Measurements from ENCODE around the gene EVA1C. TPM values are rescaled to one million over a fixed set of nuclear protein-coding genes. Genes with fewer than 3 reads are reported as not detected.
"Not testable (repeated sequence)": the region's sequence is repeated elsewhere in the genome, so short reads cannot be mapped to it uniquely, and the experiment has no call there.

EVA1C gene
- total RNA-seq, 2 experiments from 2014 or later = 11.5 to 13.4 TPM

GRCh38 chr21:32450881-32451701 lies 38.6 kb downstream of the EVA1C start:
- POLR2A ChIA-PET = not testable (repeated sequence)
- CTCF ChIA-PET = interaction anchor here (0.9 kb wide), 1 partner anchor 49 kb away, joined by 3 read pairs; no protein-coding TSS in a partner anchor

GRCh38 chr21:32452191-32452590 lies 39.7 kb downstream of the EVA1C start:
- POLR2A ChIA-PET, CTCF ChIA-PET: not testable (repeated sequence)

- CTCF ChIA-PET = no interaction called here
- POLR2A ChIA-PET = no interaction called here
These were observed 40.1 kb downstream of the EVA1C start for GRCh38 chr21:32452641-32453040.

GRCh38 chr21:32455548-32455947 lies 43.0 kb downstream of the EVA1C start:
- POLR2A ChIA-PET = no interaction called here
- CTCF ChIA-PET = no interaction called here

GRCh38 chr21:32456497-32456918 lies 44.0 kb downstream of the EVA1C start:
- ChIA-PET CTCF (no interaction called here), POLR2A (no interaction called here)

- ChIA-PET POLR2A (no interaction called here), CTCF (no interaction called here)
These were observed 44.9 kb downstream of the EVA1C start for GRCh38 chr21:32457360-32457840.

- CTCF ChIA-PET = no interaction called here
- POLR2A ChIA-PET = no interaction called here
These were observed 45.5 kb downstream of the EVA1C start for GRCh38 chr21:32457962-32458361.

GRCh38 chr21:32459972-32460371 lies 47.5 kb downstream of the EVA1C start:
- POLR2A ChIA-PET = no interaction called here
- CTCF ChIA-PET = no interaction called here

- POLR2A ChIA-PET = no interaction called here
- CTCF ChIA-PET = interaction anchor here (1.0 kb wide), 1 partner anchor 12 kb away, joined by 3 read pairs; no protein-coding TSS in a partner anchor
These were observed 49.0 kb downstream of the EVA1C start for GRCh38 chr21:32461503-32461902.

- POLR2A ChIA-PET, CTCF ChIA-PET: not testable (repeated sequence)
These were observed 50.1 kb downstream of the EVA1C start for GRCh38 chr21:32462564-32462963.

GRCh38 chr21:32463367-32463766 lies 50.9 kb downstream of the EVA1C start:
- ChIA-PET POLR2A (no interaction called here), CTCF (no interaction called here)

GRCh38 chr21:32463889-32464300 lies 51.4 kb downstream of the EVA1C start:
- POLR2A ChIA-PET = no interaction called here
- CTCF ChIA-PET = no interaction called here

- ChIA-PET POLR2A (no interaction called here), CTCF (no interaction called here)
These were observed 54.8 kb downstream of the EVA1C start for GRCh38 chr21:32467291-32467690.

GRCh38 chr21:32468681-32469111 lies 56.2 kb downstream of the EVA1C start:
- ChIA-PET CTCF (no interaction called here), POLR2A (no interaction called here)

- ChIA-PET POLR2A (no interaction called here), CTCF (no interaction called here)
These were observed 57.1 kb downstream of the EVA1C start for GRCh38 chr21:32469628-32470027.

- ChIA-PET POLR2A (no interaction called here), CTCF (no interaction called here)
These were observed 57.7 kb downstream of the EVA1C start for GRCh38 chr21:32470206-32470605.

- CTCF ChIA-PET = interaction anchor here (1.3 kb wide), 1 partner anchor 128 kb away, joined by 3 read pairs; no protein-coding TSS in a partner anchor
- POLR2A ChIA-PET = no interaction called here
These were observed 60.6 kb downstream of the EVA1C start for GRCh38 chr21:32472890-32473765.

GRCh38 chr21:32474179-32475059 lies 61.9 kb downstream of the EVA1C start:
- POLR2A ChIA-PET = interaction anchor here (0.5 kb wide), 1 partner anchor 24 kb away, joined by 4 read pairs; no protein-coding TSS in a partner anchor

GRCh38 chr21:32475162-32475812 lies 62.8 kb downstream of the EVA1C start:
- CTCF ChIA-PET = interaction anchor here (0.6 kb wide), 2 partner anchors 79 to 156 kb away, joined by 3 to 4 read pairs; no protein-coding TSS in a partner anchor

More at GRCh38 chr21:32474179-32475059, 61.9 kb downstream of the EVA1C start:
- CTCF ChIA-PET = interaction anchor here (1.3 kb wide), 1 partner anchor 127 kb away, joined by 3 read pairs; no protein-coding TSS in a partner anchor

More at GRCh38 chr21:32475162-32475812, 62.8 kb downstream of the EVA1C start:
- POLR2A ChIA-PET = interaction anchor here (0.5 to 0.6 kb wide), 2 partner anchors 23 to 68 kb away, joined by 4 to 5 read pairs; no protein-coding TSS in a partner anchor

Measured in activated CD8-positive, alpha-beta memory T cell treated with anti-CD3 and anti-CD28 coated beads for 36 hours (primary cell).